GM10847 (cell line): ENCODE results near the gene NAIF1.

Experiments
- POLR2A ChIP-seq: IDR thresholded peaks from 2 replicates; pipeline ENCODE4 v1.6.1; 2011; ENCODE audit not compliant: insufficient read length; ENCODE audit errors: extremely low read depth

The NAIF1 gene

GRCh38 chr9:128066713-128067644 is at the start of gene NAIF1:
NAIF1 (minus strand) TSS chr9:128067320; CDS start chr9:128067101, 219 bp downstream.
- peak; percentile 34 for TF ChIP-seq POLR2A

GRCh38 chr9:128116104-128117083 is 49.3 kb upstream of the NAIF1 start:
- no peak for TF ChIP-seq POLR2A

- TF ChIP-seq POLR2A: no peak
Measured at GRCh38 chr9:128115187-128116103, 48.3 kb upstream of the NAIF1 start.

- no peak for TF ChIP-seq POLR2A
Measured at GRCh38 chr9:128114326-128115186, 47.4 kb upstream of the NAIF1 start.

- no peak for TF ChIP-seq POLR2A
Measured at GRCh38 chr9:128113526-128114325, 46.6 kb upstream of the NAIF1 start.

GRCh38 chr9:128109050-128109709 is 42.1 kb upstream of the NAIF1 start:
- TF ChIP-seq POLR2A: no peak

- no peak for TF ChIP-seq POLR2A
Measured at GRCh38 chr9:128108269-128109049, 41.3 kb upstream of the NAIF1 start.

GRCh38 chr9:128107468-128108268 is 40.5 kb upstream of the NAIF1 start:
- no peak for TF ChIP-seq POLR2A

- no peak for TF ChIP-seq POLR2A
Measured at GRCh38 chr9:128106940-128107467, 39.9 kb upstream of the NAIF1 start.

- TF ChIP-seq POLR2A: no peak
Measured at GRCh38 chr9:128106181-128106939, 39.2 kb upstream of the NAIF1 start.
